22Rv1 (cell line): Measurements from ENCODE around the gene RABL6.

Experiments used
- CTCF ChIP-seq: fragments of 450-650 bp; IDR thresholded peaks from 2 replicates; pipeline ENCODE4 v1.5.1; 2017; ENCODE audit warnings: mild to moderate bottlenecking
- ZFX ChIP-seq: fragments of 450-650 bp; IDR thresholded peaks from 2 replicates; pipeline ENCODE4 v1.6.1; 2017; ENCODE audit warnings: antibody characterized with exemption, borderline replicate concordance

GRCh38 chr9:136789523-136789937 is 18.2 kb upstream of the RABL6 start:
- TF ChIP-seq CTCF (no peak), ZFX (no peak)
